GM19099 (cell line): ENCODE results near the gene PLAC1.

Experiments used
- POLR2A ChIP-seq: IDR thresholded peaks from 3 replicates; pipeline ENCODE4 v1.6.1; 2011; ENCODE audit warnings: low read depth; ENCODE audit not compliant: insufficient read length; ENCODE audit errors: extremely low read depth

PLAC1 gene

DNA sequence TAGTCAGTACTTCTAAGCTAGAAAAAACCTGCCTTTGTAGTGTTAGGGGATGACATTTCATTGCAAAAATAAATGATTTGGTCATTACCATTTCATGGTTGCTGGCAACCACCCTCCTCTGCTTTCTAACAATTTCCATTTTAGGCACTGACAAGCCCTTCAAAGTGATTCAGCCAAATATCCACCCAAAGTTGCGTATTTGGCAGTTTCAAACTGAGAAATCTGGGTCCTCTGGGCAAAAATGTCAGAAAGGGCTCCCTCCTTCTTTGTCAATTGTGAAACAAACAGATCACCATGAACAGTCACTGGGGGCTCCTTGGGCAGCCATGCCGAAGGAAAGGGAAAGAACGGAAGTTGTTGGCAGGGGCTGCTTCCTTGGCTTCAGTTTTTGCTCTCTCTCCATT, 33.0 kb downstream of the PLAC1 start:
- TF ChIP-seq POLR2A: no peak

DNA sequence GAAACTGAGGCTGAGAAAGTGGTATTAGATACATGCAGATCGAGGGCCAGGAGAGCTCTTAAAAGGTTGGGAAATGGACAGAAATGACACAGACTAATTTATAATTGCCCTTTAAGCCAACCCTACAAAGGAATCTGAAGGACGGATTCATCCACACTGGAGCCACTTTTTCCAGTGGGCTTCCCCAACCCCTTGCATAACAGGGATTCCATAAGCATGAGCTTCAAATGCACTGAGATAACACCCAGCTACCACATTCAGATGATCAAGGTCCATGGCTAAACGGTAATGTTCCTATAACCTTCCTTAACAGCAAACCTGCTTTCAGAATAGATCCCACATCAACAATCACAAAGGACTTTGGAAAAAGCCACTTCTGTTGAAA, 34.2 kb downstream of the PLAC1 start:
- no peak for TF ChIP-seq POLR2A

DNA sequence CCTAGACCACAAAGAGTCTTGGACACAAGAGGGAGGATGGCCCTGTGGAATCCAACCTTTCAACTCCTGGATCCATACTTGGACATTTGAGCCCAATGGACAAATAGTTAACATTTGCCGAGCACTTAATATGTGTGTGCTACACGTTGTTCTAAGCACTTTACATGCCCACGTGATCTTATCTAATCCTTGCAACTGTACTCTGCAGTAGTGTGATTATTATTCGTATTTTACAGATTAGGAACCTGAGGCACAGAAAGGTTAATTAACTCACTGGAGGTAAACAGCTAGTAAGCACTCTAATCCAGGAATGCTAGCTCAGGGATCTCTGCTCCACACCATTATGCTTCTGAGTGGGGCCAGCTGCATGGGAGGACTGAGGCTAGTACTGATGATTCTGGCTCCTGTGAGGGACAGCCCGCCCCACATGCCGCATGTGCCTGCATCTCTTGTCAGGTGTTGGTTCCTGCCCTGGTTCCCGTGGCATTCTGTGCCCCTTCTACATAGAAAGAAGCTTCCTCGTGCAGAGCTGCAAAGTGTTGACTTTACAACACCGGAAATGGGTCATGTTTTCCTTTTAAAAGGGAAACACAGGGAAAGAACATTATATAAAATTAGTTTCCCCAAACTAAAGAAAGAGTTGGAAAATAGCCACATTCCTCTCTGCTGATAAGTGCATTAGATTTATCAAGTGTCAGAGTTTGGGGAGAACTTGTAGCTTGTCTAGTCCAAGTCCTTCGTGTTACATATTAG, 34.8 kb downstream of the PLAC1 start:
- no peak for TF ChIP-seq POLR2A

DNA sequence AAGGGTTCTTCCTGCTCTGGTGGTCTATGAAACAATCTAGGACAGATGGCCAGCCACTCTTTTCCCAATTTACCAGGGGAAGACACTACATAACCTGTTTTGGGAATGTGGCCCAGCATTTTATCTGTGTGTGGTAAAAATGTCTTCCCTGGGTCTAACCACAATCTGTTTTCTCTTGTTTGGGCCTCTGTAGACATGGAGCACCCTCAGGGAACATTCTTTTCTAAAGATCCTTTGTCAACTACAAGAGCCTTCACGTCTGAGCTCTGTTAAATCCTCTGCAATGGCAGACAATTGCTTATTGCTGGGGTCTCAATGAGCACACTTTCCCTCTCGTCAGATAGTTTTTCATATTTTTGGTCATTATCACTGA, 35.5 kb downstream of the PLAC1 start:
- TF ChIP-seq POLR2A: no peak

DNA sequence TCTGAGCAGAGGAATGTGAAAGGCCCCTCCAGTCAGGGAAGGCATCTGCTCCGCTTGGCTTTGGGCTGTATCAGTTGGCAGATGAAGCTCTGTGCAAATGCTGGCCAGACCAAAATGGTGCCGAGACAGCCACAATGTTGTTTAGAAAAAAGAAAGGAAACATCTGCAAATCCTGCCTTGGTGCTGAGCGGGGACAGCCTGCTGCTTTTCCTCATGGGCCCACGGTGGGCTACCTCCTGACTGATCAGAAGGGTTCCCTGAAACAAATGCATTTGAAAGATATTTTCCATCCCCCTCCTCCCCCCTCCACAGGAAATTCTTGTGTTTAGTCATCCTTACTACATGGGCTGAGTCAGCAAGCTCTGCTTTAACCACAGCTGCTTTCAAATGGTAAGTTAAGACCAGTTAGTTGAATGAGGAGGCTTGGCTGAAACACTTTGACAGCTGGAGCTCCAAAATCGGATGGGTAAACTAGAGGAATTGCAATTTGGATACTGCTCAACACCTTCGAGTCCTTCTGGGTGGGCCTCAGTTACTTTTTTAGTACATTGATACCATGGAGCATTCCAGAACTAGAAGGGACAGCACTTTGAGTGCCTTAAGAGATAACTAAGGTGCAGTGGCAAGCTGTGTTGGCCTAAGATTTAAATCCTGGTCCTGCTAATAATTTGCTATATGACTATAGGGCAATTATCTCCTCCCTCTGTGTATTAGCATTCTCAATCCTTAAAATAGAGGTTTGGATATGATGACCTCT, 36.0 kb downstream of the PLAC1 start:
- TF ChIP-seq POLR2A: no peak

DNA sequence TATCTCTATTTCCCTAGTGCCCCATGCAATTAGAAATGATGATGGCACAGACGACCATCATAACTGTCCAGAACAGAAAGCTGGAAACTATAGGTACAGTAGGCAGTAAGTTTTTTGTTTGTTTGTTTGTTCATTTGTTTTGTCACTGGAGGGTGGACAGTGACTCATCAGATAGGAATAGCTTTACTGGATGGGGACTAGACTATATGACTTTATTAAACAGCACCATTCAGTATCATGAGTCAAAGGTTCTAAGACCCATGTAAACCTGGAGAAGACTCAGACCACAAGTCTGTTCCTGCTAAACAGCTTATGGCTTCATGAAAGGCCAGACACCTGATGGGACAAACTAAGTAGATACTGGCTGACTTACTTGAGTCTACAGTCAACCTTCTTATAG, 38.4 kb downstream of the PLAC1 start:
- TF ChIP-seq POLR2A: no peak

DNA sequence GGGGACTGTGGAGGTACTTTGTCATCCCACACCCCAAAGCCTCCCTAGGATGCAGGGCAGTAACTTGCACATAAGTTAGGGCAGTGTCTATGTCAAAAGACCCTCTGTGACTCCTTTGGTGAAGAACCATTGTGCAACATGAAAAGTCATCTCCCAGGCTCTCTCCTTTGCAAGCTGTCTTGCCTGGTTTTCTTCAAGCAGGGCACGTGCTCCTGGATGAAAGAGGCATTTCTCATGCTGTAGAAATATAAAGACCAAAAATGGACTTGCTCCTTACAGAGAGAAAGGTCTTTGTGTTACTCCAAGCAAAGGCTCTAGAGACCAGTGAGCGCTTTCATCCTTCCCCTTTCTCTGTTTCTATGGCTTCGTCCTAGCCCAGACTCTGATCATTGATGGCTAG, 44.9 kb downstream of the PLAC1 start:
- no peak for TF ChIP-seq POLR2A

DNA sequence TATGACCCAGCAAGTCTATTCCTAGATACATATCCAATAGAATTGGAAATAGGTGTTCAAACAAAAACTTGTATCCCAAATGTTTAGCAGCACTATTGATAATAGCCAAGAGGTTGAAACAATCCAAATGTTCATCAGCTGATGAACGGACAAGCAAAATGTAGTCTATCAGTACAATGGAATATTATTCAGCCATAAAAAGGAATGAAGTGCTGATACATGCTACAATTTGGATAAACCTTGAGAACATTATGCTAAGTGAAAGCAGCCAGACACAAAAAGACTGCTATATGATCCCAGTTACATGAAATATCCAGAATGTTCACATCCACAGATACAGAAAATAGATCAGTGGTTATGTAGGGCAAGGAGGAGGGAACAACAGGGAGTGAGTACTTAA, 50.1 kb downstream of the PLAC1 start:
- no peak for TF ChIP-seq POLR2A

DNA sequence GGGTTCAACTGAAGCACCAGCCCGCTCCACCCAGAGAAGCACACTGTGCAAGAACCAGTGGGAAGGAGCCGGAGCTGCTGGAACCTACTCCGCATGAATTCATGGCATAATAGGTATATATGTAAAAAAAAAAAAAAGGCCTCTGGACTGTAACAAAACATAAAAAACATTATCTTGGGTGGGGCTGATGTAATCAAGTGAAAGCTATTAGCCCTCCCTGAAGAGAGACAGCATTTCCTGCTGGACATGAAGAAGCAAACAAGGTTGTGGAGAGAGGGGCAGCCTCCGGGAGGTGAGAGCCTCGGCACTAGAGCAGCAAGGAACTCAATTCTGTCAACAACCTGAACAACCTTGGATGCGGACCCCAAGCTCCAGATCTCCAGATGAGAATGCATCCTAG, 50.7 kb downstream of the PLAC1 start:
- no peak for TF ChIP-seq POLR2A

DNA sequence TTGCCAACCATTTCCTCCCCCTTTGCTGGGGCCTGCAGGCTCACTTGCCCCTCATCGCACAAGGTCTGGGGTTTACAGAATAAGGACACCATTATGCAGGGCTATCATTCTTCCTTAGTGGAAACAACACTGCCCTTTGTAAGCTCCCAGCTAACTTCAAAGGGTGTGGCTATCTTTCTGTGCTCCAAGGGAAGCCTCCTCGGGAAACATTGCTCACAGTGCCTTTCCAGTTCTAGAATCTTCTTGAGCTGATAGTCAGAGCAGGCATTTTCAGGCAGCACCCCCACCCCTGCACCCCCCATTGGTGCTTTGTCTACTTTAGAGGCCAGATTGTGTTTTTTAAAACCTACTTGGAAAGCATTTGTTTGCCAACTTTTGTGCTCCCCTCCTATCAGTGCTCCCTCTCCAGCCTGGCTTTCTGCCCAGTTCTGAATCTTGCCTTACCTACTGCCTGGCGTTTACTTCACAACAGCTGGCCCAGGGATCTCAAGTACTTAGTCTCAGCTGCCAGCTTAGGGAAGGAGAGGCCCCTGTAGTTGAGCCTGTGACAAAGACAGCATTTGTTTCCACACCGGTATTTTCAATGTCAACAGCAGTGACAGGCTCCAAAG, 53.5 kb downstream of the PLAC1 start:
- no peak for TF ChIP-seq POLR2A

DNA sequence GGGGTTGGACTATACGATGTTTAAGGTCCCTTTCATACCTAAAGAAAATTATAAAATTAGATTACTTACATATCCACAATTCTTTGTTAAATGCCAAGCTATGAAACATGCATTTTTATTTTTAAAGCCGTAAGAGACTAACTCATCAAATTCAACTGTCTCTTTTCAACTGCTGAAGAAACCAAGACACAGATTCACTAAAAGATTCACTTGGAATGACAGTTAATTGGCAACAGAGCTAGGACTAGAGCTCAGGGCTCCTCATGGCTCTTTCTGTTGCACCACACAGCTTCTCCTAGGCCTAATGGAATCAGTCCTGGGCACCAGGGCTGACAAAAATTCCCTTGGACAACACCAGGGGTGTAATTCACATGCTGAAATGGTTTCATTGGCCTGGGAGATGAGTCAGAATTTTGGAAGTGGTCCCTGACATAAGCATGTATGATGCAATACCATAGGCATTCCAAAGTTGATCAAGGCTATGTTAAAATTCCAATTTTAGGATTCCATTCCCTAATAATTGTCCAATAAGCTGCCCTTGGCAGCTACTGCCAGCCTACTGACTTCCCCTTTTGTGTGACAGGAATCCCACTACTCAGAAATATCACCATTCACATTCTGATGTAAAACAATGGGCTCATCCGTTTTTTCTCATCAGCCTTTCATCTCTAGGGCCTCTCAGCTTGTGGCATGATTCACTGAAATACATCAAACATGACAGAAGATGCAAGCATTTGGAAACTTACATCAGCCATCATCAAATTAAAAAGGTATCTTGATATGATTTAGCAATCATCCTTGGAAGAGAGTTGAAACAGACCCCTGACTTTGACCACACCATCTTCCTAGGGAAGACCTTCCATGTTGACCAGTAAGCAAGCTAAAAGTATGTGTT, 54.2 kb downstream of the PLAC1 start:
- TF ChIP-seq POLR2A: no peak

DNA sequence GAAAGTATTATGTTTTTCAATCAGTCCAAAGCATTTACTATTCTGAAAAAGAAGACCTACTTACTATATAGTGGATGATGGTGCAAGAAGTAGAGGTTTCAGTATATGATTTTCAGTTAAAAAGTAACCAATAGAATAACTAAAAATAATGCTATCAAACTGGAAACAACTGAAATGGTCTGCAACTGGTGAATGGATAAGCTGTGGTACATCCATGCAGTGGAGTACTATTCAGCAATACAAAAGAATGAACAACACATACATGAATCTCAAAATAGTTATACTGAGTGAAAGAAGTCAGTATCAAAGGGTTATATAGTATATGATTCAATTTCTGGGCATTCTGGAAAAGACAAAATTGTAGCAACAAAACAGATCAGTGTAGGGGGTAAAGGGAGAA, 55.9 kb downstream of the PLAC1 start:
- TF ChIP-seq POLR2A: no peak

DNA sequence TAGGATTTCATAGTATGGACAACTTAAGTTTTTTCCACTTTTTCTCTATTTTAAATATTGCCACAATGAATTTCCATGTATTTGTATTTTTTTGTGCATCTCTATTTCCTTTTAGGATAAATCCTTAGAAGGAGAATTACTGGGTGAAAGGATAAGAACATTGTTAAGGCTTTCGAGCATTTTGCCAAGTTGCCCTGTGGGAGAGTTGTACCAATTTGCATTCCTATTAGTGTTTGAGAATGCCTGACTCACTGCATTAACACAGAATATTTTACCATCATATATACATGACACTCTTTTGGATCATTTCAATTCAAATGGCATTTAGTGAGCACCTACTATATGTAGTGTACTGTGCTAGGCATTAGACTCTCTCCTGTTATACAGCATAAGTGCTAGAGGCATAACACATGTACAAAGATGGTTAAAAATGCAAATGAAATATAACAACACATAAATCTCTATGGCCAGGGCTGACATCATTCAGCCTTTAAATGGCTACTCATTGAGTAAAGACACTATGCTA, 57.0 kb downstream of the PLAC1 start:
- TF ChIP-seq POLR2A: no peak

DNA sequence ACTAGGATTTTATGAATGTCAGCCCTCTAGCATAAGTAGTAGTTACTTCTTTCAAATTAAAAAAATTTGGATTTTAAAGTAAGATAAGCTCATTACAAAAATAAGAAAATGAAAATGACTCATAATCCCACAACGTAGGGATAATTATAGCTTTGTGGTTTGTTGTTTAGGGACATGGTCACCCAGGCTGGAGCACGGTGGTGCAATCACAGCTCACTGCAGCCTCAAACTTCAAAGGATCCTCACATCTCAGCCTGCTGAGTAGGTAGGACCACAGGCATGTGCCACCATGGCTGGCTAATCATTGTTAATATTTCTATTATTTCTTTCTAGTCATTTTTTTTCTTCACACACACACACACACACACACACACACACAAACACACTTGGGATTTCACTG, 57.6 kb downstream of the PLAC1 start:
- TF ChIP-seq POLR2A: no peak
